H1 (cell line): ENCODE measurements around the gene FSTL4. TPM values are rescaled to one million over a fixed set of nuclear protein-coding genes. Genes with fewer than 3 reads are reported as not detected.
A peak's percentile ranks its signal among the peaks of the same experiment; 100 is the strongest.

Experiments used
- CTCF ChIA-PET: fragments of 300-600 bp; sonication (Branson Sonifier 250); formaldehyde crosslinking; loops from one replicate; lab custom pipeline; 2021; ENCODE audit not compliant: partially characterized antibody; lab: Charles Lee
- POLR2A ChIA-PET: fragments of 300-600 bp; sonication (Branson Sonifier 250); formaldehyde crosslinking; loops from one replicate; lab custom pipeline; 2021; ENCODE audit warnings: inconsistent platforms; ENCODE audit not compliant: partially characterized antibody; lab: Charles Lee
- DNase-seq, 2 experiments: peaks; one replicate each; pipeline versions ENCODE4 v3.0.0 to v3.0.0-alpha.2; 2010 to 2022; ENCODE audit warnings: low spot score in 2 of 2, low read depth in 1 of 2, mixed read lengths in 1 of 2
- FAIRE-seq: peaks from 2 replicates; lab custom pipeline; 2011; peaks lifted over from hg19 to GRCh38; lab: Jason Lieb, UNC
- H2AFZ ChIP-seq: 2 replicates; pipeline ENCODE4 v1.8.1; 2012; ENCODE audit warnings: low read length, inconsistent platforms
- H2AK5ac ChIP-seq: 2 replicates; pipeline ENCODE4 v1.6.1; 2013; ENCODE audit warnings: low read depth, low read length
- H2BK120ac ChIP-seq: replicated peaks from 2 replicates; pipeline ENCODE3; 2013; ENCODE audit warnings: low read depth, low read length, inconsistent platforms
- H2BK12ac ChIP-seq: 2 replicates; pipeline ENCODE4 v1.6.1; 2013; ENCODE audit warnings: low read depth, low read length
- H2BK15ac ChIP-seq: 2 replicates; pipeline ENCODE4 v1.6.1; 2013; ENCODE audit warnings: low read length
- H2BK20ac ChIP-seq: 2 replicates; pipeline ENCODE4 v1.6.1; 2013; ENCODE audit warnings: low read length
- H2BK5ac ChIP-seq: 2 replicates; pipeline ENCODE4 v1.6.1; 2013; ENCODE audit warnings: low read depth, low read length
- H3K14ac ChIP-seq: 2 replicates; pipeline ENCODE4 v1.6.1; 2013; ENCODE audit warnings: inconsistent platforms; ENCODE audit not compliant: insufficient read length
- H3K18ac ChIP-seq: 2 replicates; pipeline ENCODE4 v1.6.1; 2013; ENCODE audit warnings: low read length; ENCODE audit errors: extremely low read depth
- H3K23ac ChIP-seq: 2 replicates; pipeline ENCODE4 v1.6.1; 2013; ENCODE audit warnings: inconsistent platforms; ENCODE audit not compliant: insufficient read length
- H3K23me2 ChIP-seq: 2 replicates; pipeline ENCODE4 v1.6.1; 2013; ENCODE audit warnings: low read depth, low read length
- H3K27ac ChIP-seq: 2 replicates; pipeline ENCODE4 v1.6.1; 2011; ENCODE audit warnings: low read depth, low read length, inconsistent platforms
- H3K27me3 ChIP-seq, 4 experiments: replicated peaks in 1 of 4; 1 replicate in 1 of 4; 2 replicates in 3 of 4; pipeline versions ENCODE4 v1.6.1 to v1.8.1; 2011 to 2013; ENCODE audit warnings: low read length in 3 of 4, mild to moderate bottlenecking in 3 of 4, inconsistent platforms in 2 of 4, mixed read lengths in 2 of 4, moderate library complexity in 1 of 4; ENCODE audit not compliant: control insufficient read depth in 3 of 4, insufficient read depth in 3 of 4; ENCODE audit errors: extremely low read depth in 1 of 4
- H3K36me3 ChIP-seq, 4 experiments: 2 replicates each; pipeline versions ENCODE4 v1.6.1 to v1.8.1; 2011 to 2013; ENCODE audit warnings: mild to moderate bottlenecking in 4 of 4, low read length in 3 of 4, moderate library complexity in 2 of 4, control low read depth in 1 of 4, inconsistent platforms in 1 of 4; ENCODE audit not compliant: insufficient read depth in 4 of 4, control insufficient read depth in 2 of 4
- H3K4ac ChIP-seq: replicated peaks from 2 replicates; pipeline ENCODE3; 2013; ENCODE audit warnings: low read length, low read depth, mixed read lengths, inconsistent platforms; ENCODE audit not compliant: insufficient read length
- H3K4me1 ChIP-seq, 4 experiments: replicated peaks in 1 of 4; 1 replicate in 1 of 4; 2 replicates in 3 of 4; pipeline versions ENCODE4 v1.6.1 to v1.8.1; 2011 to 2013; ENCODE audit warnings: low read length in 3 of 4, inconsistent platforms in 2 of 4, mixed read lengths in 1 of 4; ENCODE audit not compliant: insufficient read depth in 4 of 4, control insufficient read depth in 3 of 4
- H3K4me2 ChIP-seq, 2 experiments: 2 replicates each; pipeline versions ENCODE4 v1.6.1 to v1.8.1; 2011 to 2013; ENCODE audit warnings: low read depth in 2 of 2, low read length in 2 of 2, control low read depth in 1 of 2, inconsistent platforms in 1 of 2, mild to moderate bottlenecking in 1 of 2; ENCODE audit not compliant: insufficient read depth in 1 of 2
- H3K4me3 ChIP-seq, 4 experiments: fragments of 200-600, 300-600 bp in 1 of 4; sonication (generic), shearing (Covaris generic), sonication (Bioruptor Twin) in 1 of 4; 2 replicates each; pipeline versions ENCODE4 v1.5.1 to v1.8.1; 2011 to 2016; ENCODE audit warnings: low read length in 4 of 4, low read depth in 3 of 4, control low read depth in 2 of 4, inconsistent platforms in 2 of 4, mild to moderate bottlenecking in 2 of 4, mixed read lengths in 1 of 4, moderate library complexity in 1 of 4; ENCODE audit not compliant: insufficient read depth in 2 of 4; ENCODE audit errors: extremely low read depth in 1 of 4
- H3K56ac ChIP-seq: replicated peaks from 2 replicates; pipeline ENCODE3; 2013; ENCODE audit warnings: low read depth, mild to moderate bottlenecking, mixed read lengths, low read length, inconsistent platforms; ENCODE audit not compliant: insufficient read length
- H3K79me1 ChIP-seq: 2 replicates; pipeline ENCODE4 v1.6.1; 2013; ENCODE audit warnings: low read depth, low read length, control low read depth
- H3K79me2 ChIP-seq, 2 experiments: 2 replicates each; pipeline versions ENCODE4 v1.6.1 to v1.8.1; 2012 to 2013; ENCODE audit warnings: low read length in 2 of 2, mild to moderate bottlenecking in 2 of 2, inconsistent platforms in 1 of 2; ENCODE audit not compliant: insufficient read depth in 2 of 2, control insufficient read depth in 1 of 2
- H3K9ac ChIP-seq, 4 experiments: replicated peaks in 1 of 4; 1 replicate in 1 of 4; 2 replicates in 3 of 4; pipeline versions ENCODE4 v1.6.1 to v1.8.1; 2011 to 2013; ENCODE audit warnings: low read depth in 3 of 4, low read length in 3 of 4, control low read depth in 2 of 4, mild to moderate bottlenecking in 2 of 4, moderate library complexity in 2 of 4, inconsistent platforms in 1 of 4; ENCODE audit errors: extremely low read depth in 1 of 4
- H3K9me3 ChIP-seq, 2 experiments: 2 replicates each; pipeline versions ENCODE4 v1.6.1 to v1.8.1; 2012 to 2013; ENCODE audit warnings: mild to moderate bottlenecking in 2 of 2, moderate library complexity in 2 of 2, control low read depth in 1 of 2, inconsistent platforms in 1 of 2, low read depth in 1 of 2, low read length in 1 of 2, mixed read lengths in 1 of 2; ENCODE audit not compliant: insufficient read depth in 2 of 2
- H4K20me1 ChIP-seq, 2 experiments: replicated peaks in 1 of 2; 2 replicates each; pipeline versions ENCODE3 to v1.8.1; 2011 to 2013; ENCODE audit warnings: inconsistent platforms in 2 of 2, low read length in 2 of 2, mild to moderate bottlenecking in 1 of 2; ENCODE audit not compliant: insufficient read depth in 2 of 2, control insufficient read depth in 1 of 2
- H4K5ac ChIP-seq: 2 replicates; pipeline ENCODE4 v1.6.1; 2013; ENCODE audit warnings: low read length, low read depth, mixed read lengths, inconsistent platforms; ENCODE audit not compliant: insufficient read length
- H4K8ac ChIP-seq: 2 replicates; pipeline ENCODE4 v1.8.0; 2013; ENCODE audit warnings: mild to moderate bottlenecking, moderate library complexity, low read length, inconsistent platforms; ENCODE audit not compliant: insufficient read depth; ENCODE audit errors: extremely low read depth
- H4K91ac ChIP-seq: replicated peaks from 2 replicates; pipeline ENCODE3; 2013; ENCODE audit warnings: low read length, mixed read lengths, inconsistent platforms; ENCODE audit not compliant: insufficient read length
- ATF2 ChIP-seq: IDR thresholded peaks from 2 replicates; pipeline ENCODE4 v1.6.1; 2012; ENCODE audit warnings: low read length, inconsistent platforms
- FOSL1 ChIP-seq: IDR thresholded peaks from 2 replicates; pipeline ENCODE4 v1.6.1; 2011; ENCODE audit warnings: mild to moderate bottlenecking, low read depth, low read length, moderate library complexity; ENCODE audit not compliant: insufficient read depth
- RBBP5 ChIP-seq: IDR thresholded peaks from 2 replicates; pipeline ENCODE4 v1.7.1; 2012; ENCODE audit warnings: low read depth, mild to moderate bottlenecking, inconsistent platforms, low read length, moderate library complexity, borderline replicate concordance
- RFX5 ChIP-seq: IDR thresholded peaks from 2 replicates; pipeline ENCODE4 v1.6.1; 2011; ENCODE audit warnings: low read depth, low read length, improper control_type of control experiment, borderline replicate concordance
- SAP30 ChIP-seq: fragments of 300-600 bp; sonication (generic); IDR thresholded peaks from 2 replicates; pipeline ENCODE4 v1.7.1; 2012; ENCODE audit warnings: low read length, moderate library complexity, mild to moderate bottlenecking, inconsistent platforms; ENCODE audit not compliant: insufficient read depth, insufficient replicate concordance
- TEAD4 ChIP-seq: IDR thresholded peaks from 2 replicates; pipeline ENCODE4 v1.6.1; 2012; ENCODE audit warnings: low read depth, low read length, inconsistent platforms, mixed read lengths
- WGBS, 2 experiments: shearing (Covaris generic) in 1 of 2; methylation state at CpG; one replicate each; pipeline versions ENCODE4 v1.1.6 to v1.1.7; 2013 to 2015; ENCODE audit warnings: low lambda C conversion rate in 2 of 2, mixed read lengths in 2 of 2, inconsistent platforms in 1 of 2, low coverage in 1 of 2, missing lambda C conversion rate in 1 of 2; ENCODE audit not compliant: insufficient replicate concordance in 2 of 2, insufficient coverage in 1 of 2, insufficient read length in 1 of 2; ENCODE audit errors: extremely low coverage in 1 of 2, missing lambda C conversion rate in 1 of 2; 5-methylcytosine and 5-hydroxymethylcytosine counted together
- polyA plus RNA-seq, 7 experiments: library from polyadenylated mRNA; depleted of rRNA in 3 of 7; stranded (reverse) in 5 of 7; unstranded in 2 of 7; fragments of >200 nt in 5 of 7; fragments of 200-250 nt in 2 of 7; gene quantifications; 1 replicate in 5 of 7; 2 replicates in 1 of 7; 4 replicates in 1 of 7; pipeline versions ENCODE4 v1.2.1 to v1.2.3, GENCODE V29; 2011 to 2013; ENCODE audit warnings: missing spikeins in 2 of 7, mixed read lengths in 2 of 7
- total RNA-seq: library from RNA; stranded (reverse); fragmentation: NEBNext Ultra II Directional; extraction: Animal tissue kit (Norgen Biotek cat#: 25700); gene quantifications from 2 replicates; pipeline ENCODE4 v1.2.1, GENCODE V29; 2021
- TF ChIP-seq, protein P1 (sequence below): IDR thresholded peaks from 2 replicates; pipeline ENCODE4 v1.6.1; 2011; ENCODE audit warnings: low read depth, mild to moderate bottlenecking, low read length; ENCODE audit not compliant: insufficient read depth

The FSTL4 gene
- total and polyA plus RNA-seq, 2 of the 8 experiments (the other 6 are each of a cell fraction or from before 2014, with no cell fraction given), result 3.1 to 4.1 TPM

- H3K27ac ChIP-seq, result no peak overlapping the region
- no peak overlapping the region for H2BK120ac ChIP-seq
- 86% methylated on average over 3 of the region's 3 CpGs; no CpG with 5 or more reads in 1 of the 2 experiments for WGBS, 2 experiments
- H3K23me2 ChIP-seq, result no peaks in the 10 kb centered on the region
- no peak overlapping the region for H3K23ac ChIP-seq
- H4K8ac ChIP-seq, result no peak overlapping the region
- no peak overlapping the region for H2AK5ac ChIP-seq
- ChIA-PET POLR2A (interaction anchor here (1.0 kb wide), 1 partner anchor 63 kb away, joined by 3 read pairs; no protein-coding TSS in a partner anchor), CTCF (interaction anchor here (1.3 to 1.5 kb wide), 2 partner anchors 13 to 20 kb away, joined by 3 read pairs; no protein-coding TSS in a partner anchor)
- no peaks in the 10 kb centered on the region; the same call in 1 of the 2 replicates for H3K79me1 ChIP-seq
- no peak overlapping the region for H2AFZ ChIP-seq
- no peak overlapping the region for H3K9ac ChIP-seq
- no peak for FAIRE-seq
- no peak overlapping the region for H3K18ac ChIP-seq
- no peaks in the 10 kb centered on the region for H3K36me3 ChIP-seq
- H3K27me3 ChIP-seq, result no peaks in the 10 kb centered on the region; a peak in 1 of 7 replicates
- H2BK5ac ChIP-seq, result no peak overlapping the region
- H3K79me2 ChIP-seq, result no peaks in the 10 kb centered on the region
- no peak overlapping the region for H3K56ac ChIP-seq
- H2BK15ac ChIP-seq, result no peak overlapping the region
- H3K4me3 ChIP-seq, result no peak overlapping the region
- H3K4me2 ChIP-seq, result no peak overlapping the region
- no peak overlapping the region for H3K4ac ChIP-seq
- H4K91ac ChIP-seq, result no peak overlapping the region
- no peak overlapping the region for H3K14ac ChIP-seq
- no peaks in the 10 kb centered on the region for H4K20me1 ChIP-seq
- no peak overlapping the region for H2BK20ac ChIP-seq
- no peaks in the 10 kb centered on the region for H3K9me3 ChIP-seq
- H2BK12ac ChIP-seq, result no peak overlapping the region
- H4K5ac ChIP-seq, result no peak overlapping the region
- peak in 1 of 2 experiments; percentile 26 for DNase-seq
- no peaks in the 10 kb centered on the region; a peak in 2 of 7 replicates for H3K4me1 ChIP-seq
- TF ChIP-seq FOSL1, result no peak
- TF ChIP-seq, protein P1, sequence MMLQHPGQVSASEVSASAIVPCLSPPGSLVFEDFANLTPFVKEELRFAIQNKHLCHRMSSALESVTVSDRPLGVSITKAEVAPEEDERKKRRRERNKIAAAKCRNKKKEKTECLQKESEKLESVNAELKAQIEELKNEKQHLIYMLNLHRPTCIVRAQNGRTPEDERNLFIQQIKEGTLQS, result no peak
- no peak for TF ChIP-seq RBBP5
- TF ChIP-seq TEAD4, result no peak
- TF ChIP-seq ATF2, result no peak
- no peak for TF ChIP-seq SAP30
- no peak for TF ChIP-seq RFX5
Observed at GRCh38 chr5:133508845-133509741, 103.2 kb downstream of the FSTL4 start.
